Heart left ventricle (tissue), 16 donors: ENCODE data around the gene GLDC. TPM values are rescaled to one million over a fixed set of nuclear protein-coding genes. Genes with fewer than 3 reads are reported as not detected.

Experiments used
- ATAC-seq, 4 donors: fragments of 200-7000 bp; cut with Tn5 transposase; one replicate each; pipeline ENCODE4 v1.9.1; 2020 to 2022; ENCODE audit warnings: moderate library complexity in 4 of 4, mild to moderate bottlenecking in 3 of 4, moderate number of reproducible peaks in 1 of 4
- DNase-seq, 5 donors: peaks; one replicate each; pipeline ENCODE4 v3.0.0-alpha.2; 2020
- H3K27ac ChIP-seq, 12 donors: fragments of 200-600 bp; sonication (generic) in 4 of 12; one replicate each; pipeline versions ENCODE4 v1.5.0 to v1.8.0; 2016 to 2022; ENCODE audit warnings: mild to moderate bottlenecking in 2 of 12
- H3K27me3 ChIP-seq, 9 donors: fragments of 200-600 bp; sonication (generic) in 2 of 9; one replicate each; pipeline versions ENCODE4 v1.5.1 to v1.8.0; 2016 to 2022; ENCODE audit warnings: mild to moderate bottlenecking in 3 of 9
- H3K36me3 ChIP-seq, 9 donors: fragments of 200-600 bp; sonication (generic) in 2 of 9; one replicate each; pipeline versions ENCODE4 v1.5.0 to v1.8.0; 2018 to 2022; ENCODE audit warnings: mild to moderate bottlenecking in 2 of 9
- H3K4me1 ChIP-seq, 12 donors: fragments of 200-600 bp; sonication (generic) in 4 of 12; one replicate each; pipeline versions ENCODE4 v1.5.0 to v1.8.0; 2016 to 2022; ENCODE audit warnings: mild to moderate bottlenecking in 3 of 12
- H3K4me3 ChIP-seq, 12 donors: fragments of 200-600 bp; sonication (generic) in 4 of 12; one replicate each; pipeline versions ENCODE4 v1.5.0 to v1.8.0; 2017 to 2022; ENCODE audit warnings: mild to moderate bottlenecking in 9 of 12, moderate library complexity in 4 of 12
- H3K9me3 ChIP-seq, 12 donors: fragments of 200-600 bp; sonication (generic) in 4 of 12; one replicate each; pipeline versions ENCODE4 v1.5.0 to v1.8.0; 2016 to 2022; ENCODE audit warnings: mild to moderate bottlenecking in 1 of 12
- POLR2A ChIP-seq, 2 donors: fragments of 450-650 bp; IDR thresholded peaks; one replicate each; pipeline ENCODE4 v1.6.1; 2017; ENCODE audit warnings: antibody characterized with exemption in 2 of 2, mild to moderate bottlenecking in 2 of 2, moderate library complexity in 2 of 2
- WGBS, 4 donors: extraction: QIAGEN DNeasy Blood & Tissue Kit in 2 of 4; methylation state at CpG; one replicate each; pipeline versions ENCODE4 v1.1.5 to v1.1.7; 2013 to 2018; 5-methylcytosine and 5-hydroxymethylcytosine counted together
- intact Hi-C, 10 donors: fragments of 100-400 bp; cut with DNase I; formaldehyde crosslinking; loops; one replicate each; pipeline versions ENCODE4 v1.11.1 to v1.14.2; 2022
- polyA plus RNA-seq, 2 donors: library from polyadenylated mRNA; stranded (reverse); fragments of 200-250 nt; gene quantifications; one replicate each; pipeline ENCODE4 v1.2.3, GENCODE V29; 2013
- total RNA-seq, 9 donors: library from RNA; depleted of rRNA in 2 of 9; stranded (reverse); fragments of >200 nt in 2 of 9; fragmentation: NEBNext Ultra II Directional in 3 of 9; extraction: Animal tissue kit (Norgen Biotek cat#: 25700) in 3 of 9; gene quantifications; one replicate each; pipeline versions ENCODE4 v1.1.0 to v1.2.4, GENCODE V29; 2016 to 2023
- TF ChIP-seq, protein P1 (sequence below), 12 donors: fragments of 200-600 bp; sonication (generic) in 4 of 12; IDR thresholded peaks; one replicate each; pipeline versions ENCODE4 v1.5.0 to v1.8.0; 2018 to 2022; ENCODE audit warnings: antibody characterized with exemption in 12 of 12, mild to moderate bottlenecking in 5 of 12
- donor health status: ischemic (EF 13 %, LVEDD 7.1; RV severe dilation, severe dysfunction).
- donor health status: healthy with polysubstance abuse.
- donor health status: DM: no; HTN: yes; CAD: no.
- donor health status: DM: no; HTN: no; CAD: no.
- donor health status: ischemic (EF 25% LVEDD 6.9; RV normal size, moderate dysfunction).
- donor health status: ischemic (EF 25% LVEDD 5.7; RV mildly dilated, moderate dysfunction).
- donor health status: healthy.
- donor health status: DM: yes; HTN: yes; CAD: no.
- donor health status: ischemic (EF 35%, LVEDD 5.7; RV mildly dilated, moderate dysfunction).
- donor health status: nonischemic (EF 11% LVEDD 7.7; RV severe dilation, severe dysfunction).
- donor health status: DM: yes; HTN: yes; CAD: no.
- donor health status: PGD.
- donor health status: ischemic (EF 29% LVEDD 5.4; RV normal size, mild dysfunction).
- donor health status: nonischemic (EF 23%, LVEDD 6.1; RV moderate dilation, normal function).

Gene GLDC
- total and polyA plus RNA-seq, 11 donors: 0.26 to 0.53 TPM; not detected in 9

- WGBS, 4 donors: 82 to 87% (median 86%) methylated on average over 1 of the region's 1 CpG
Measured at GRCh38 chr9:6553866-6554265, 91.7 kb downstream of the GLDC start.

DNA sequence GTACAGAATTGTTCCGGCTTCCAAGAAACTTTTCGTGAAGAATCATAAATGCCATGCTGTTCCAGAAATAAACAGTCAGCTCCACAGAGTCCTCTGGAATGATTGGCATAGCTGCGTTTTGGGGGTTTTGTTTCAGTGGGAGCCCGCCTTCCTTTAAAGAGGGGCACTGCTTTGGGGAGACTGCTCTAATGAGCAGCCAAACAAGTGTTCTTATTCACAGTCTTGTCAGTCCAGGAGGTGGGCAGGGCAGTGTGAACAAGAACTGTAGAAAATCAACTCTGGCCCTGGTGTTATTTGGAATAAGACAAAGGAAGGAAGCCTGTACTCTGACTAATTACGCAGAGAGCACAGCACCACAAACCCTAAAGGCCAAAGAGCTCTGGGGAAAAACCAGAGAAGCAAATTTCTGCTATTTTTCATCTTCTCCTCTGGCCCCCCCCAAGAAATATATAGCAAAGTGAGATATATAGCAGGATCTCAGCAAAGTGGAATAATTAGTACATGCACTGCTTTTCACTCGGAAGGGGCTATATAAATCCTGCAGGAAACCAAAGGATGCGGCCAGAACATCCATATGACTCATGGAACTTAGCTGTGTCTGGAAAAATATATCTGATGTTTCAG, 92.9 kb downstream of the GLDC start:
- Histone ChIP-seq H3K4me3 (no peak overlapping the region), H3K27ac (peak overlapping the region in 1 of 12 donors; percentile 28), H3K27me3 (no peaks in the 10 kb centered on the region), H3K4me1 (peaks cover 0 to 12% (median 0%) of the 10 kb centered on the region in 12 donors), H3K9me3 (no peaks in the 10 kb centered on the region), H3K36me3 (no peaks in the 10 kb centered on the region)
- ATAC-seq: peak in 2 of 4 donors; percentile 36 to 49
- 74 to 82% (median 80%) methylated on average over 7 of the region's 7 CpGs for WGBS, 4 donors
- no peak for TF ChIP-seq POLR2A (IDR thresholded peaks at IDR 0.05)
- TF ChIP-seq, protein P1, sequence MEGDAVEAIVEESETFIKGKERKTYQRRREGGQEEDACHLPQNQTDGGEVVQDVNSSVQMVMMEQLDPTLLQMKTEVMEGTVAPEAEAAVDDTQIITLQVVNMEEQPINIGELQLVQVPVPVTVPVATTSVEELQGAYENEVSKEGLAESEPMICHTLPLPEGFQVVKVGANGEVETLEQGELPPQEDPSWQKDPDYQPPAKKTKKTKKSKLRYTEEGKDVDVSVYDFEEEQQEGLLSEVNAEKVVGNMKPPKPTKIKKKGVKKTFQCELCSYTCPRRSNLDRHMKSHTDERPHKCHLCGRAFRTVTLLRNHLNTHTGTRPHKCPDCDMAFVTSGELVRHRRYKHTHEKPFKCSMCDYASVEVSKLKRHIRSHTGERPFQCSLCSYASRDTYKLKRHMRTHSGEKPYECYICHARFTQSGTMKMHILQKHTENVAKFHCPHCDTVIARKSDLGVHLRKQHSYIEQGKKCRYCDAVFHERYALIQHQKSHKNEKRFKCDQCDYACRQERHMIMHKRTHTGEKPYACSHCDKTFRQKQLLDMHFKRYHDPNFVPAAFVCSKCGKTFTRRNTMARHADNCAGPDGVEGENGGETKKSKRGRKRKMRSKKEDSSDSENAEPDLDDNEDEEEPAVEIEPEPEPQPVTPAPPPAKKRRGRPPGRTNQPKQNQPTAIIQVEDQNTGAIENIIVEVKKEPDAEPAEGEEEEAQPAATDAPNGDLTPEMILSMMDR (IDR thresholded peaks at IDR 0.05): no peak
- DNase-seq: no peak
- intact Hi-C loops: no loop called here

More at GRCh38 chr9:6553866-6554265, 91.7 kb downstream of the GLDC start:
- no peaks in the 10 kb centered on the region for H3K9me3 ChIP-seq
- DNase-seq (no peak), ATAC-seq (no peak)
- H3K27me3 ChIP-seq: no peaks in the 10 kb centered on the region
- H3K36me3 ChIP-seq: no peaks in the 10 kb centered on the region
- intact Hi-C loops: no loop called here
- H3K27ac ChIP-seq: no peak overlapping the region
- H3K4me1 ChIP-seq: peaks cover 0 to 12% (median 0%) of the 10 kb centered on the region in 12 donors
- no peak for TF ChIP-seq POLR2A (IDR thresholded peaks at IDR 0.05)
- TF ChIP-seq, protein P1 (IDR thresholded peaks at IDR 0.05): no peak
- H3K4me3 ChIP-seq: no peak overlapping the region

- ATAC-seq (no peak), DNase-seq (no peak)
- Histone ChIP-seq H3K27ac (peak overlapping the region in 1 of 12 donors; percentile 28), H3K4me1 (peaks cover 0 to 12% (median 0%) of the 10 kb centered on the region in 12 donors), H3K36me3 (no peaks in the 10 kb centered on the region), H3K9me3 (no peaks in the 10 kb centered on the region), H3K4me3 (no peak overlapping the region), H3K27me3 (no peaks in the 10 kb centered on the region)
- 80 to 88% (median 84%) methylated on average over 3 of the region's 3 CpGs for WGBS, 4 donors
- TF ChIP-seq, protein P1 (IDR thresholded peaks at IDR 0.05): no peak
- TF ChIP-seq POLR2A (IDR thresholded peaks at IDR 0.05): no peak
- intact Hi-C loops: no loop called here
Measured at GRCh38 chr9:6552033-6552432, 93.5 kb downstream of the GLDC start.

DNA sequence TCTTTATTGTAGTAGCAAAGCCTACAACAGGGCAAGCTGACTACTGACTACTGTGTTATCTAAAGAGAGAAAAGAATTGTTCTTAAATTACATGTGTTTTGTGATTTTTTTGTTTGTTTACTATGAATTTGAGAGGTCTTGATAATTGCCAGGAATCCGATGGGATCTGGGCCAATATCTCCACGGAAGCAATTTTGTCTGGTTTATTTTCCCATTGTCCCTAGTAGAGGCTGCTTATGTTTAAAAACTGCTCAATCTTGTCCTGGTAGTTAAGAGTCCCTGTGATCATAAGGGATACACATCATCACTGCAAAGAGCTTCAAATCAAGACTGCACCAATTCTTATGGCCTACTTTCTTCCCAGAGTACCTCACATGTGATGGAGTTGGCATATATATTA, 94.4 kb downstream of the GLDC start:
- Histone ChIP-seq H3K4me1 (peaks cover 0 to 12% (median 0%) of the 10 kb centered on the region in 12 donors), H3K9me3 (no peaks in the 10 kb centered on the region), H3K4me3 (no peak overlapping the region), H3K27me3 (no peaks in the 10 kb centered on the region), H3K27ac (no peak overlapping the region), H3K36me3 (no peaks in the 10 kb centered on the region)
- intact Hi-C loops: no loop called here
- WGBS, 4 donors: 47 to 70% (median 64%) methylated on average over 2 of the region's 2 CpGs
- no peak for TF ChIP-seq POLR2A (IDR thresholded peaks at IDR 0.05)
- TF ChIP-seq, protein P1 (IDR thresholded peaks at IDR 0.05): no peak
- ATAC-seq (no peak), DNase-seq (no peak)
